GM21529 (cell line): ENCODE measurements around the gene FAM83C.
A peak's percentile ranks its signal among the peaks of the same experiment; 100 is the strongest.
"Not testable (repeated sequence)": the region's sequence is repeated elsewhere in the genome, so short reads cannot be mapped to it uniquely, and the experiment has no call there.

Experiments used
- ATAC-seq: cut with Tn5 transposase; IDR thresholded peaks from one replicate; pipeline ENCODE4 v1.9.1; 2021; ENCODE audit not compliant: unreplicated experiment

The FAM83C gene

GRCh38 chr20:35269055-35269781 lies 23.0 kb downstream of the FAM83C start:
- no peak for ATAC-seq

- ATAC-seq = no peak
Observed at GRCh38 chr20:35267092-35267491, 25.1 kb downstream of the FAM83C start.

- ATAC-seq = no peak
Observed at GRCh38 chr20:35264755-35265154, 27.5 kb downstream of the FAM83C start.

GRCh38 chr20:35263532-35264341 lies 28.5 kb downstream of the FAM83C start:
- ATAC-seq = no peak

- ATAC-seq = not testable (repeated sequence)
Observed at GRCh38 chr20:35262731-35263531, 29.3 kb downstream of the FAM83C start.

GRCh38 chr20:35262321-35262720 lies 29.9 kb downstream of the FAM83C start:
- not testable (repeated sequence) for ATAC-seq

- no peak for ATAC-seq
Observed at GRCh38 chr20:35260426-35260825, 31.8 kb downstream of the FAM83C start.

- no peak for ATAC-seq
Observed at GRCh38 chr20:35257175-35257909, 34.9 kb downstream of the FAM83C start.

- no peak for ATAC-seq
Observed at GRCh38 chr20:35254448-35254999, 37.7 kb downstream of the FAM83C start.

GRCh38 chr20:35253010-35253409 lies 39.2 kb downstream of the FAM83C start:
- ATAC-seq = no peak

- not testable (repeated sequence) for ATAC-seq
Observed at GRCh38 chr20:35252598-35252997, 39.6 kb downstream of the FAM83C start.

GRCh38 chr20:35252037-35252461 lies 40.2 kb downstream of the FAM83C start:
- ATAC-seq = peak; percentile 67

- no peak for ATAC-seq
Observed at GRCh38 chr20:35251613-35251940, 40.6 kb downstream of the FAM83C start.

GRCh38 chr20:35248641-35249475 lies 43.4 kb downstream of the FAM83C start:
- no peak for ATAC-seq

- ATAC-seq = no peak
Observed at GRCh38 chr20:35246723-35247122, 45.5 kb downstream of the FAM83C start.

- no peak for ATAC-seq
Observed at GRCh38 chr20:35243986-35244385, 48.2 kb downstream of the FAM83C start.

- no peak for ATAC-seq
Observed at GRCh38 chr20:35243317-35243716, 48.9 kb downstream of the FAM83C start.

- ATAC-seq = no peak
Observed at GRCh38 chr20:35240811-35241293, 51.4 kb downstream of the FAM83C start.

- no peak for ATAC-seq
Observed at GRCh38 chr20:35240083-35240810, 52.0 kb downstream of the FAM83C start.
